CD4-positive, alpha-beta T cell (primary cell): ENCODE results near the gene DLX6. TPM values are rescaled to one million over a fixed set of nuclear protein-coding genes. Genes with fewer than 3 reads are reported as not detected.
A peak's percentile ranks its signal among the peaks of the same experiment; 100 is the strongest.

Experiments
- ATAC-seq: fragments of 200-7000 bp; cut with Tn5 transposase; one replicate; pipeline ENCODE4 v1.10.0; 2022; ENCODE audit warnings: mild to moderate bottlenecking; ENCODE audit not compliant: poor library complexity
- CTCF ChIA-PET: fragments of 350-600 bp; sonication (Branson Sonifier 250); formaldehyde crosslinking; loops from one replicate; lab custom pipeline; 2021; ENCODE audit warnings: antibody characterized with exemption, inconsistent platforms; lab: Charles Lee
- POLR2A ChIA-PET: fragments of 350-600 bp; sonication (Branson Sonifier 250); formaldehyde crosslinking; loops from one replicate; lab custom pipeline; 2021; ENCODE audit warnings: antibody characterized with exemption, inconsistent platforms; lab: Charles Lee
- DNase-seq, 14 experiments: peaks; one replicate each; pipeline ENCODE4 v3.0.0-alpha.2; 2013 to 2020; ENCODE audit warnings: mixed read lengths in 2 of 14
- H3K27ac ChIP-seq, 2 donors: one replicate each; pipeline versions ENCODE4 v1.5.1 to v1.7.0; 2013; ENCODE audit warnings: low read length in 2 of 2, low read depth in 1 of 2, mild to moderate bottlenecking in 1 of 2
- H3K27me3 ChIP-seq, 2 experiments: 1 replicate in 1 of 2; 2 replicates in 1 of 2; pipeline versions ENCODE4 v1.6.1 to v1.7.0; 2013; ENCODE audit warnings: low read length in 2 of 2, control low read depth in 1 of 2, mild to moderate bottlenecking in 1 of 2, moderate library complexity in 1 of 2; ENCODE audit not compliant: insufficient read depth in 2 of 2, control insufficient read depth in 1 of 2
- H3K36me3 ChIP-seq: one replicate; pipeline ENCODE4 v1.6.1; 2013; ENCODE audit warnings: low read length, control low read depth; ENCODE audit not compliant: insufficient read depth
- H3K4me1 ChIP-seq: one replicate; pipeline ENCODE4 v1.6.1; 2013; ENCODE audit warnings: low read length, control low read depth; ENCODE audit not compliant: insufficient read depth
- H3K4me3 ChIP-seq: one replicate; pipeline ENCODE4 v1.5.1; 2013; ENCODE audit warnings: mild to moderate bottlenecking, low read length, moderate library complexity
- H3K9me3 ChIP-seq, 2 experiments: 1 replicate in 1 of 2; 2 replicates in 1 of 2; pipeline versions ENCODE4 v1.6.1 to v1.7.0; 2013; ENCODE audit warnings: low read length in 2 of 2, mild to moderate bottlenecking in 2 of 2, control low read depth in 1 of 2, moderate library complexity in 1 of 2; ENCODE audit not compliant: control insufficient read depth in 1 of 2, insufficient read depth in 1 of 2
- H3K27ac Mint-ChIP-seq: one replicate; pipeline ENCODE4 v1.8.0; 2020; ENCODE audit warnings: mixed read lengths
- H3K27me3 Mint-ChIP-seq: one replicate; pipeline ENCODE4 v1.8.0; 2021; ENCODE audit warnings: mixed read lengths
- H3K36me3 Mint-ChIP-seq: one replicate; pipeline ENCODE4 v1.8.0; 2021; ENCODE audit warnings: low read depth, mixed read lengths
- H3K4me1 Mint-ChIP-seq: one replicate; pipeline ENCODE4 v1.8.0; 2021; ENCODE audit warnings: low read depth, mixed read lengths
- H3K4me3 Mint-ChIP-seq: one replicate; pipeline ENCODE4 v1.8.0; 2020; ENCODE audit warnings: mild to moderate bottlenecking, mixed read lengths
- H3K9me3 Mint-ChIP-seq: one replicate; pipeline ENCODE4 v1.8.0; 2020; ENCODE audit warnings: mixed read lengths
- CTCF ChIP-seq: fragments of 200-600 bp; IDR thresholded peaks from one replicate; pipeline ENCODE4 v1.8.0; 2022; ENCODE audit warnings: antibody characterized with exemption, mild to moderate bottlenecking
- intact Hi-C, 2 experiments: fragments of 100-400 bp; cut with DNase I in 1 of 2; cut with micrococcal nuclease in 1 of 2; formaldehyde crosslinking; loops; one replicate each; pipeline versions ENCODE4 v1.15.1 to v1.9.0; 2023 to 2025; cut with DNase I, micrococcal nuclease
- total RNA-seq, 174 experiments: library from RNA in 2 of 174; stranded (reverse) in 2 of 174; gene quantifications; one replicate each; pipeline ENCODE4 v1.2.3 and lab custom pipeline; 2021 to 2026

The DLX6 gene
- total RNA-seq, 2 experiments from 2014 or later: not detected

GRCh38 chr7:97008275-97008917, 3.0 kb downstream of the DLX6 start:
- H3K9me3 ChIP-seq: peaks cover 7 to 36% of the 10 kb centered on the region in 2 experiments
- H3K27ac Mint-ChIP-seq: no peak overlapping the region
- no peak overlapping the region for H3K4me3 ChIP-seq
- no peak for TF ChIP-seq CTCF
- intact Hi-C loops: no loop called here
- H3K27me3 ChIP-seq: peaks cover 78 to 88% of the 10 kb centered on the region in 2 experiments
- no peak overlapping the region for H3K4me3 Mint-ChIP-seq
- CTCF ChIA-PET: no interaction called here
- H3K36me3 Mint-ChIP-seq: no peaks in the 10 kb centered on the region
- H3K27ac ChIP-seq: no peak overlapping the region
- ATAC-seq (no peak), DNase-seq (no peak)
- H3K36me3 ChIP-seq: no peaks in the 10 kb centered on the region
- H3K4me1 ChIP-seq: peaks cover 30% of the 10 kb centered on the region
- H3K9me3 Mint-ChIP-seq: no peaks in the 10 kb centered on the region
- H3K4me1 Mint-ChIP-seq: peaks cover 26% of the 10 kb centered on the region
- POLR2A ChIA-PET: no interaction called here
- peaks cover 97% of the 10 kb centered on the region for H3K27me3 Mint-ChIP-seq

- peaks cover 18% of the 10 kb centered on the region for H3K4me1 ChIP-seq
- H3K9me3 ChIP-seq: peaks cover 7 to 28% of the 10 kb centered on the region in 2 experiments
- H3K36me3 ChIP-seq: no peaks in the 10 kb centered on the region
- POLR2A ChIA-PET: no interaction called here
- TF ChIP-seq CTCF: no peak
- CTCF ChIA-PET: no interaction called here
- ATAC-seq (no peak), DNase-seq (no peak)
- Mint-ChIP-seq H3K27ac (no peak overlapping the region), H3K36me3 (no peaks in the 10 kb centered on the region), H3K4me1 (peaks cover 16% of the 10 kb centered on the region), H3K9me3 (no peaks in the 10 kb centered on the region), H3K27me3 (peaks cover 99% of the 10 kb centered on the region), H3K4me3 (peak overlapping the region; percentile 28)
- no peak overlapping the region for H3K4me3 ChIP-seq
- intact Hi-C loops: no loop called here
- H3K27me3 ChIP-seq: peaks cover 79 to 88% of the 10 kb centered on the region in 2 experiments
- H3K27ac ChIP-seq: no peak overlapping the region
Observed at GRCh38 chr7:97009753-97010732, 4.7 kb downstream of the DLX6 start.

DNA sequence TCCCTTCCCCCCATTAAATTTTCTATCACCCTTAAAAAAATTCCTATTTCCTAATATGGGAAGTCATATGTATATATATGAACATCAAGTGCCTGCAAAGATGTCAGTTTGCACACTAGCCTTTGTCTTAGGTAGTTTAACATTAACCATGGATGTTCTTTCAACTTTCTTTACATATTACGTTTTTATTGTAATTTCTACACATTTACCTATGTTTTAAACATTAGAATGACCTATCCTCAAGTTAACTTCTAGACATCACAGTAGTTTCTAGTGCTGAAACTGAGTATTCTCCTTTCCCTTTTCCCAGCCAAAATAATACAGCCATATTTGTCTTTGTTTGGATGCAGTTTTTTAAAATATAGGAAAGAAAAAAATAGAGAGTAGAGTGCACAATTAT, 5.8 kb downstream of the DLX6 start:
- no peaks in the 10 kb centered on the region for H3K9me3 Mint-ChIP-seq
- no peak for TF ChIP-seq CTCF
- no peak for ATAC-seq
- no peak overlapping the region for H3K4me3 Mint-ChIP-seq
- no peak for DNase-seq
- Histone ChIP-seq H3K9me3 (peaks cover 7 to 23% of the 10 kb centered on the region in 2 experiments), H3K27ac (no peak overlapping the region), H3K4me3 (no peak overlapping the region), H3K27me3 (peaks cover 79 to 94% of the 10 kb centered on the region in 2 experiments), H3K4me1 (peaks cover 10% of the 10 kb centered on the region), H3K36me3 (no peaks in the 10 kb centered on the region)
- no peak overlapping the region for H3K27ac Mint-ChIP-seq
- H3K27me3 Mint-ChIP-seq: peaks cover 99% of the 10 kb centered on the region
- POLR2A ChIA-PET: no interaction called here
- intact Hi-C loops: no loop called here
- no peaks in the 10 kb centered on the region for H3K36me3 Mint-ChIP-seq
- H3K4me1 Mint-ChIP-seq: peaks cover 7% of the 10 kb centered on the region
- CTCF ChIA-PET: no interaction called here
